K562 (cell line): Measurements from ENCODE around the gene PDE3A. TPM values are rescaled to one million over a fixed set of nuclear protein-coding genes. Genes with fewer than 3 reads are reported as not detected.

Experiments
- ATAC-seq: fragments of 200-7000 bp; cut with Tn5 transposase; 3 replicates; pipeline ENCODE4 v1.9.1; 2020; ENCODE audit warnings: moderate library complexity
- BruUV-seq: library from RNA; stranded (reverse); fragments of 400-500 nt; replicated peaks from 2 replicates; lab custom pipeline; 2021; lab: Mats Ljungman, UMichigan
- CTCF ChIA-PET: fragments of 300-600 bp; formaldehyde crosslinking; extraction: SDS; loops from one replicate; lab custom pipeline; 2021; ENCODE audit warnings: low intra/inter-chr PET ratio; lab: Yijun Ruan, JAX
- POLR2A ChIA-PET: fragments of 300-600, 350-650 bp; sonication (Branson Sonifier 250); formaldehyde crosslinking; extraction: SDS; loops from one replicate; lab custom pipeline; 2021; ENCODE audit warnings: antibody characterized with exemption, inconsistent platforms; lab: Yijun Ruan, JAX
- DNase-seq, 4 experiments: peaks; one replicate each; pipeline versions ENCODE4 v3.0.0 to v3.0.0-alpha.2; 2011 to 2018; ENCODE audit warnings: low spot score in 3 of 4, mixed read lengths in 3 of 4; ENCODE audit errors: extremely low read depth in 1 of 4
- FAIRE-seq: peaks from 2 replicates; lab custom pipeline; 2011; peaks lifted over from hg19 to GRCh38; lab: Jason Lieb, UNC
- H2AFZ ChIP-seq: 2 replicates; pipeline ENCODE4 v1.6.0; 2011; ENCODE audit warnings: low read depth, low read length, control low read depth, inconsistent platforms
- H3K27ac ChIP-seq: fragments of 200-600 bp; 3 replicates; pipeline ENCODE4 v1.8.0; 2011; ENCODE audit warnings: low read depth, mild to moderate bottlenecking, control low read depth, inconsistent platforms, low read length, moderate library complexity, mixed read lengths; ENCODE audit errors: extremely low read depth
- H3K27me3 ChIP-seq, 2 experiments: fragments of 300-600 bp in 1 of 2; 2 replicates in 1 of 2; 3 replicates in 1 of 2; pipeline versions ENCODE4 v1.6.0 to v1.8.0; 2011; ENCODE audit warnings: inconsistent platforms in 2 of 2, low read length in 2 of 2, mild to moderate bottlenecking in 1 of 2, mixed read lengths in 1 of 2, moderate library complexity in 1 of 2; ENCODE audit not compliant: control insufficient read depth in 2 of 2, insufficient read depth in 2 of 2
- H3K36me3 ChIP-seq: fragments of 300-600 bp; 3 replicates; pipeline ENCODE4 v1.8.0; 2011; ENCODE audit warnings: mild to moderate bottlenecking, low read length, inconsistent platforms; ENCODE audit not compliant: control insufficient read depth, insufficient read depth
- H3K4me1 ChIP-seq, 2 experiments: fragments of 200-600 bp in 1 of 2; replicated peaks in 1 of 2; 2 replicates in 1 of 2; 3 replicates in 1 of 2; pipeline versions ENCODE4 v1.5.1 to v1.8.0; 2011; ENCODE audit warnings: inconsistent platforms in 2 of 2, low read length in 2 of 2, mild to moderate bottlenecking in 1 of 2, mixed read lengths in 1 of 2, moderate library complexity in 1 of 2; ENCODE audit not compliant: control insufficient read depth in 2 of 2, insufficient read depth in 2 of 2
- H3K4me2 ChIP-seq: 2 replicates; pipeline ENCODE4 v1.6.1; 2011; ENCODE audit warnings: low read length, control low read depth, inconsistent platforms, mixed read lengths; ENCODE audit not compliant: insufficient read depth
- H3K4me3 ChIP-seq: fragments of 200-600 bp; sonication (generic), shearing (Covaris generic); 2 replicates; pipeline ENCODE4 v1.5.1; 2016; ENCODE audit warnings: control low read depth, inconsistent platforms
- H3K79me2 ChIP-seq: fragments of 200-600 bp; 3 replicates; pipeline ENCODE4 v1.8.0; 2011; ENCODE audit warnings: low read length, inconsistent platforms; ENCODE audit not compliant: control insufficient read depth, insufficient read depth
- H3K9ac ChIP-seq, 2 experiments: 2 replicates each; pipeline versions ENCODE4 v1.6.0 to v1.6.1; 2011; ENCODE audit warnings: low read depth in 2 of 2, low read length in 2 of 2, control low read depth in 1 of 2, inconsistent platforms in 1 of 2, mild to moderate bottlenecking in 1 of 2, mixed read lengths in 1 of 2; ENCODE audit not compliant: insufficient read depth in 1 of 2
- H3K9me1 ChIP-seq: one replicate; pipeline ENCODE4 v1.6.0; 2011; ENCODE audit warnings: inconsistent platforms, mild to moderate bottlenecking, low read length, moderate library complexity; ENCODE audit not compliant: control insufficient read depth, insufficient read depth
- H3K9me3 ChIP-seq: replicated peaks from 2 replicates; pipeline ENCODE4 v1.5.1; 2011; ENCODE audit warnings: low read depth, low read length, inconsistent platforms; ENCODE audit not compliant: control insufficient read depth, insufficient read depth
- H4K20me1 ChIP-seq: replicated peaks from 2 replicates; pipeline ENCODE4 v1.6.1; 2011; ENCODE audit warnings: low read length, inconsistent platforms, mixed read lengths; ENCODE audit not compliant: control insufficient read depth, insufficient read depth
- ATF7 ChIP-seq: fragments of 450-650 bp; IDR thresholded peaks from 2 replicates; pipeline ENCODE4 v1.7.1; 2014; ENCODE audit warnings: mild to moderate bottlenecking, moderate library complexity
- CTCF ChIP-seq, 3 experiments: IDR thresholded peaks in 2 of 3; conservative IDR thresholded peaks in 1 of 3; 2 replicates each; pipeline ENCODE4 v1.5.1; 2011 to 2012; ENCODE audit warnings: low read length in 3 of 3, mild to moderate bottlenecking in 3 of 3, control low read depth in 2 of 3, improper control_type of control experiment in 1 of 3, inconsistent platforms in 1 of 3, low read depth in 1 of 3, mixed read lengths in 1 of 3, moderate library complexity in 1 of 3; ENCODE audit not compliant: insufficient read depth in 2 of 3
- ESRRB ChIP-seq: fragments of 250-450 bp; sonication (Bioruptor Pico); IDR thresholded peaks from 2 replicates; pipeline ENCODE4 v1.5.0; 2020; ENCODE audit warnings: mild to moderate bottlenecking, moderate library complexity, borderline replicate concordance
- HDAC8 ChIP-seq: fragments of 450-650 bp; IDR thresholded peaks from 2 replicates; pipeline ENCODE4 v1.6.1; 2016; ENCODE audit warnings: mild to moderate bottlenecking, missing genetic modification characterization, moderate library complexity, missing compliant biosample characterization
- MEF2A ChIP-seq: IDR thresholded peaks from 2 replicates; pipeline ENCODE4 v1.6.1; 2011; ENCODE audit warnings: low read depth, mild to moderate bottlenecking, low read length, moderate library complexity; ENCODE audit not compliant: control insufficient read depth
- MYBL2 ChIP-seq, 2 experiments: fragments of 450-650 bp in 1 of 2; sonication (generic) in 1 of 2; formaldehyde crosslinking in 1 of 2; IDR thresholded peaks; 2 replicates each; pipeline versions ENCODE4 v1.6.1 to v1.8.1; 2017 to 2022; ENCODE audit warnings: borderline replicate concordance in 1 of 2, inconsistent platforms in 1 of 2, low read depth in 1 of 2, mild to moderate bottlenecking in 1 of 2, missing genetic modification reagents in 1 of 2, moderate library complexity in 1 of 2
- NFIX ChIP-seq: fragments of 250-450 bp; sonication (Bioruptor Pico); IDR thresholded peaks from 2 replicates; pipeline ENCODE4 v1.4.0; 2020; ENCODE audit warnings: low read depth, mild to moderate bottlenecking, moderate library complexity
- NFYB ChIP-seq: IDR thresholded peaks from 2 replicates; pipeline ENCODE4 v1.6.1; 2011; ENCODE audit warnings: mild to moderate bottlenecking, moderate library complexity; ENCODE audit not compliant: insufficient read length; ENCODE audit errors: extremely low read depth
- NONO ChIP-seq, 2 experiments: fragments of 200-400 bp in 1 of 2; fragments of 450-650 bp in 1 of 2; formaldehyde crosslinking in 1 of 2; IDR thresholded peaks; 2 replicates each; pipeline ENCODE4 v1.6.1; 2017; ENCODE audit warnings: low read depth in 2 of 2, mild to moderate bottlenecking in 2 of 2, moderate library complexity in 2 of 2, low read length in 1 of 2
- NR2C1 ChIP-seq, 2 experiments: fragments of 450-650 bp; IDR thresholded peaks; 2 replicates each; pipeline ENCODE4 v1.6.1; 2017; ENCODE audit warnings: mild to moderate bottlenecking in 2 of 2, antibody characterized with exemption in 1 of 2, inconsistent platforms in 1 of 2, missing compliant biosample characterization in 1 of 2, missing genetic modification characterization in 1 of 2
- RBM22 ChIP-seq: fragments of 200-400 bp; formaldehyde crosslinking; IDR thresholded peaks from 2 replicates; pipeline ENCODE4 v1.6.1; 2018; ENCODE audit warnings: low read length, low read depth; ENCODE audit not compliant: poor library complexity, severe bottlenecking
- SMAD1 ChIP-seq: fragments of 150-350 bp; IDR thresholded peaks from 2 replicates; pipeline ENCODE4 v1.6.1; 2014; ENCODE audit warnings: low read length, low read depth; ENCODE audit not compliant: partially characterized antibody
- SUPT5H ChIP-seq: fragments of 450-650 bp; IDR thresholded peaks from 2 replicates; pipeline ENCODE4 v1.6.1; 2016
- TAL1 ChIP-seq: fragments of 450-650 bp; IDR thresholded peaks from 2 replicates; pipeline ENCODE4 v1.6.1; 2016; ENCODE audit warnings: mild to moderate bottlenecking
- ZNF12 ChIP-seq: sonication (generic); formaldehyde crosslinking; IDR thresholded peaks from 2 replicates; pipeline ENCODE4 v1.4.0; 2020; ENCODE audit warnings: mild to moderate bottlenecking, missing genetic modification reagents
- ZNF143 ChIP-seq: sonication (generic); formaldehyde crosslinking; IDR thresholded peaks from 2 replicates; pipeline ENCODE4 v1.9.0; 2022; ENCODE audit warnings: mild to moderate bottlenecking, missing genetic modification reagents
- WGBS: fragments of 100-300 bp; shearing (Covaris generic); methylation state at CpG from one replicate; pipeline ENCODE4 v1.1.6; 2016; ENCODE audit warnings: low coverage, mixed read lengths; ENCODE audit not compliant: insufficient coverage; ENCODE audit errors: missing lambda C conversion rate; 5-methylcytosine and 5-hydroxymethylcytosine counted together
- in situ Hi-C: fragments of 300-500 bp; cut with MboI; formaldehyde crosslinking; loops from 4 replicates; pipeline ENCODE4 v1.15.0; 2018; ENCODE audit warnings: inconsistent platforms, mixed read lengths
- intact Hi-C: fragments of 100-400 bp; cut with micrococcal nuclease; formaldehyde crosslinking; loops from 2 replicates; pipeline ENCODE4 v1.14.2; 2022
- polyA plus RNA-seq, 8 experiments: library from polyadenylated mRNA; depleted of rRNA in 4 of 8; stranded (reverse) in 5 of 8; unstranded in 3 of 8; fragments of >200 nt; fragmentation: Nextera tagmentation in 2 of 8; fragmentation: Illumina TruSeq in 1 of 8; extraction: Ambion mirVana in 2 of 8; extraction: Trizol in 1 of 8; gene quantifications; 2 replicates each; pipeline versions ENCODE4 v1.2.1 to v1.2.3, GENCODE V29; 2011 to 2014; ENCODE audit warnings: inconsistent platforms in 1 of 8, missing spikeins in 1 of 8
- total RNA-seq, 7 experiments: library from RNA; depleted of rRNA in 6 of 7; stranded (reverse); fragments of >200 nt in 6 of 7; fragmentation: Illumina TruSeq in 2 of 7; extraction: Trizol in 2 of 7; gene quantifications; 2 replicates each; pipeline versions ENCODE4 v1.2.1 to v1.2.3, GENCODE V29; 2011 to 2021; ENCODE audit warnings: low replicate concordance in 1 of 7

PDE3A gene
- total and polyA plus RNA-seq, 9 of the 15 experiments (the other 6 are each of a cell fraction or from before 2014, with no cell fraction given), result 0.02 TPM; not detected in 8

- Histone ChIP-seq H3K4me1 (no peaks in the 10 kb centered on the region), H3K4me3 (no peak overlapping the region), H2AFZ (no peak overlapping the region), H3K27me3 (no peaks in the 10 kb centered on the region), H3K9ac (no peak overlapping the region), H3K27ac (no peak overlapping the region), H3K9me1 (no peaks in the 10 kb centered on the region), H3K79me2 (no peaks in the 10 kb centered on the region), H3K36me3 (no peaks in the 10 kb centered on the region), H4K20me1 (no peaks in the 10 kb centered on the region), H3K9me3 (no peaks in the 10 kb centered on the region), H3K4me2 (no peak overlapping the region)
- ATAC-seq (no peak), FAIRE-seq (no peak), DNase-seq (no peak)
- WGBS, result 0% methylated on average over 3 of the region's 4 CpGs
- POLR2A ChIA-PET, result no interaction called here
- BruUV-seq, result no TSS peak
- CTCF ChIA-PET, result no interaction called here
- in situ Hi-C loops, result no loop called here
- intact Hi-C loops, result no loop called here
- TF ChIP-seq ZNF143 (CRISPR knock-in tag) (no peak), NFIX (no peak), ATF7 (no peak), MEF2A (no peak), ESRRB (no peak), MYBL2 (IDR thresholded peaks at IDR 0.05; ENCODE audit: low read depth) (no peak), MYBL2 (CRISPR knock-in tag; IDR thresholded peaks at IDR 0.05; ENCODE audit: borderline replicate concordance) (no peak), SMAD1 (no peak), NONO (IDR thresholded peaks at IDR 0.05; ENCODE audit: low read depth in 2 of 2, low read length in 1 of 2) (no peak), TAL1 (no peak), SUPT5H (no peak), NFYB (no peak), CTCF (IDR thresholded peaks at IDR 0.05 in 2 of 3, conservative IDR thresholded peaks at IDR 0.05 in 1 of 3; ENCODE audit: insufficient read depth in 2 of 3, low read depth in 1 of 3, low read length in 3 of 3) (no peak), RBM22 (no peak), HDAC8 (tag) (no peak), NR2C1 (IDR thresholded peaks at IDR 0.05) (no peak), NR2C1 (tag; IDR thresholded peaks at IDR 0.05) (no peak), ZNF12 (CRISPR knock-in tag) (no peak)
These were observed 234.5 kb downstream of the PDE3A start for GRCh38 chr12:20602641-20603391.
